Calu3 (cell line): ENCODE results near the gene CLUH. TPM values are rescaled to one million over a fixed set of nuclear protein-coding genes. Genes with fewer than 3 reads are reported as not detected.

Experiments
- BruUV-seq: library from RNA; stranded (reverse); fragments of 400-500 nt; replicated peaks from 2 replicates; lab custom pipeline; 2021; lab: Mats Ljungman, UMichigan
- CTCF ChIA-PET: fragments of 300-600 bp; sonication (Branson Sonifier 250); formaldehyde crosslinking; loops from one replicate; lab custom pipeline; 2022; ENCODE audit warnings: antibody characterized with exemption; lab: Charles Lee
- DNase-seq: peaks from one replicate; pipeline ENCODE4 v3.0.0; 2022
- H3K27ac Mint-ChIP-seq: one replicate; pipeline ENCODE4 v1.8.0; 2022; ENCODE audit warnings: mixed read lengths; ENCODE audit not compliant: unreplicated experiment
- H3K27me3 Mint-ChIP-seq: one replicate; pipeline ENCODE4 v1.8.0; 2022; ENCODE audit warnings: mixed read lengths; ENCODE audit not compliant: unreplicated experiment
- H3K36me3 Mint-ChIP-seq: one replicate; pipeline ENCODE4 v1.8.0; 2022; ENCODE audit warnings: mild to moderate bottlenecking, moderate library complexity, mixed read lengths; ENCODE audit not compliant: insufficient read depth, unreplicated experiment
- H3K4me1 Mint-ChIP-seq: one replicate; pipeline ENCODE4 v1.8.0; 2022; ENCODE audit warnings: mild to moderate bottlenecking, low read depth, mixed read lengths; ENCODE audit not compliant: unreplicated experiment
- H3K4me3 Mint-ChIP-seq: one replicate; pipeline ENCODE4 v1.8.0; 2022; ENCODE audit warnings: mild to moderate bottlenecking, low read depth, moderate library complexity, mixed read lengths; ENCODE audit not compliant: unreplicated experiment
- H3K9me3 Mint-ChIP-seq: one replicate; pipeline ENCODE4 v1.8.0; 2022; ENCODE audit warnings: low read depth, mixed read lengths; ENCODE audit not compliant: unreplicated experiment
- intact Hi-C: fragments of 100-400 bp; cut with micrococcal nuclease; formaldehyde crosslinking; loops from one replicate; pipeline ENCODE4 v1.10.0; 2022; ENCODE audit not compliant: unreplicated experiment
- total RNA-seq: library from RNA; stranded (reverse); gene quantifications from 2 replicates; pipeline ENCODE4 v1.2.3, GENCODE V29; 2022
- TF ChIP-seq, protein P1 (sequence below): fragments of 200-600 bp; IDR thresholded peaks from one replicate; pipeline ENCODE4 v1.8.0; 2022; ENCODE audit warnings: antibody characterized with exemption; ENCODE audit not compliant: unreplicated experiment

Gene CLUH
- total RNA-seq, 1 experiment from 2014 or later = 103 TPM

DNA sequence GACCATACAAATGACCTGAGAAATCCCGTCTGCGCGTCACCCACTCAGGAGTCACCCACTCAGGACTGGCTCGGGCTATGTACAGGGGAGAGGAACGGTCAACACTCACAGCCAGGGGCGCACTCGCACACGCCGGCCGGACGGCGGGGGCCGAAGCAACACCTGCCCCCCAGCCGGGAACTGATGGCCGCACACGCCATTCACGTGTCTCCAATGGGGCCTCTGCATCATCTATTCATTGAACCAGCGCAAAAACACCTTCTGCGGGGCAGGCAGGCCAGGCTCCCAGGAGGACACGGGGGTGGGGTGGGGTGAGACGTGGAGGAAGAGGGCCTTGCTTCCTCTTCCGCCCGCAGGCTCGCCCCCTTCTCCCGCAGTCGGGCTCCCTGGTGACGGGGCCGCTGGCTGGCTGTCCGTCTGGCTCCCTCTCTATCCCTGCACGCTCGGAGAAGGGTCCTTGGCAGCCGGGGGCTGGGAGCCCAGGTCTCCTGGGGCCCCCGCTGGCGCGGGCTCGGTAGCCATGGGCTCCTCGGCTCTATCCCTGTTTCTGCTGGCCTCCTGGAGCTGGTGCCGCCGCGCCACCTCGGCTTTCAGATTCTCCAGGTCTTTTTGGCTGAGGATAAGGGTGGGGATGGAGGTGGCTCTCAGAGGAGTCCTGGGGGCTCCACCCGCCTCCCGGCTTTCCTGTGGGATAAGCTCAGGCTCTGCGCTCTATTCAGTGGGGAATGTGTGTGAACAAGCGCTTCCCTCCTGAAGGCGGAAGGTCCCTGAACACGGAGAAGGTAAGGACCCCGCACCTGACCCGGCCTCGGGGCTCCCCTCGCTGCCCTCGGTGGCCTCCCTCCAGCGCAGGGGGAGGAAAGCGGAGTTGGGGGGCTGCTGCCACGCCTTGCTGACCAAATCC is 21.1 kb downstream of the CLUH start:
- intact Hi-C loops = no loop called here
- H3K4me3 Mint-ChIP-seq = no peak overlapping the region
- no peak for DNase-seq
- BruUV-seq = no TSS peak
- no peak overlapping the region for H3K27ac Mint-ChIP-seq
- TF ChIP-seq, protein P1, sequence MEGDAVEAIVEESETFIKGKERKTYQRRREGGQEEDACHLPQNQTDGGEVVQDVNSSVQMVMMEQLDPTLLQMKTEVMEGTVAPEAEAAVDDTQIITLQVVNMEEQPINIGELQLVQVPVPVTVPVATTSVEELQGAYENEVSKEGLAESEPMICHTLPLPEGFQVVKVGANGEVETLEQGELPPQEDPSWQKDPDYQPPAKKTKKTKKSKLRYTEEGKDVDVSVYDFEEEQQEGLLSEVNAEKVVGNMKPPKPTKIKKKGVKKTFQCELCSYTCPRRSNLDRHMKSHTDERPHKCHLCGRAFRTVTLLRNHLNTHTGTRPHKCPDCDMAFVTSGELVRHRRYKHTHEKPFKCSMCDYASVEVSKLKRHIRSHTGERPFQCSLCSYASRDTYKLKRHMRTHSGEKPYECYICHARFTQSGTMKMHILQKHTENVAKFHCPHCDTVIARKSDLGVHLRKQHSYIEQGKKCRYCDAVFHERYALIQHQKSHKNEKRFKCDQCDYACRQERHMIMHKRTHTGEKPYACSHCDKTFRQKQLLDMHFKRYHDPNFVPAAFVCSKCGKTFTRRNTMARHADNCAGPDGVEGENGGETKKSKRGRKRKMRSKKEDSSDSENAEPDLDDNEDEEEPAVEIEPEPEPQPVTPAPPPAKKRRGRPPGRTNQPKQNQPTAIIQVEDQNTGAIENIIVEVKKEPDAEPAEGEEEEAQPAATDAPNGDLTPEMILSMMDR = no peak
- H3K4me1 Mint-ChIP-seq = no peaks in the 10 kb centered on the region
- H3K36me3 Mint-ChIP-seq = peaks cover 57% of the 10 kb centered on the region
- no peaks in the 10 kb centered on the region for H3K9me3 Mint-ChIP-seq
- CTCF ChIA-PET = no interaction called here
- H3K27me3 Mint-ChIP-seq = no peaks in the 10 kb centered on the region

GRCh38 chr17:2689411-2690164 is 22.0 kb downstream of the CLUH start:
- Mint-ChIP-seq H3K27me3 (no peaks in the 10 kb centered on the region), H3K4me3 (no peak overlapping the region), H3K9me3 (no peaks in the 10 kb centered on the region), H3K36me3 (peaks cover 51% of the 10 kb centered on the region), H3K4me1 (no peaks in the 10 kb centered on the region), H3K27ac (peak overlapping the region; percentile 39)
- TF ChIP-seq, protein P1 = no peak
- BruUV-seq = TSS peak; percentile 31
- intact Hi-C loops = no loop called here
- CTCF ChIA-PET = no interaction called here
- DNase-seq = no peak

DNA sequence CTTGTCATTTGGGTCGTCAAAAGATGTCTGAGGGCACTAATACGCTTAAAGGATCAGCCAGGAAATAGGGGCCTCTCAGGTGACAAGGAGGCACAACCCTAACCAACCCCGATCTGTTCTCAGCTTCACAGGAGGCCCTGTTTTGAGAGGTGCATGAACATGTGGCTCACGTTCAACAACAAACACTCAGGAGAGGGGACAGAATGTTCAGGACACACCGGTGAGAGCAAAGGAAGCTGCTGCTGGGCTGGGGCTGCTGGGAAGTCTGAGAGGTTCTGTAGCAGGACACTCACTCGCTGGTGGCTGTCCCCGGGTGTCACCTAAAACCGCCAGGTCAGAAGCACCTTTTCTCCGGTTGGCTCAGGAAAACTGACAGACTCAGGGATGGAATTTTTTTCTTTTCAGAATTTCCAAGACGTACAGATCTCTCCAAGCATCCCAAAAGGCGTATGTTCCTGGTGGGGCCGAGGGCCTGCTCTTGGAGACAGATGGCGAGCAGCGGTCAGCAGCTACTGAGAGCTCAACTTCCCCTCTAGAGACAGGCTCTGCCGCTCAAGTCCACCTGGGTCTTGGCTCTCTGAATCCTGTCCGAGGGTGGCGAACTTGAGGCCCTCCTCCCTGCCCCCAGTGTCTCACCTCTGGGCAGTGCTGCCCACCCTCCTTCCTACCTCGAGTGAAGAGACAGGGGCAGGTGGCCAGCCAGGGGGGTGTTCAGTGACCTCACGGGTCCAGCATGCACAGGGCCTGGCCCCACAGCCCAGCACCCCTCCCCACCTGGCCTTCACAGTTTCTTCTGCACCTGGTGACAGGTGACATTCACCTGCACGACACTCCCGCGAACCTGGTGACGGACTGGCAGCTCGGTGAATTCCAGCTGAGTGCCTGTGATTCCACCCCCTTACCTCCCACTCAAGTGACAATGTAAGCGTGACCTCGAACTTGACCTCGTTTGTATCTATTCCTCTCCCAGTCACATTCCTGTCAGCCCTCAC is 22.9 kb downstream of the CLUH start:
- CTCF ChIA-PET = no interaction called here

More for the DNA sequence above, 22.9 kb downstream of the CLUH start:
- Mint-ChIP-seq H3K4me3 (no peak overlapping the region), H3K9me3 (no peaks in the 10 kb centered on the region), H3K27me3 (no peaks in the 10 kb centered on the region), H3K4me1 (no peaks in the 10 kb centered on the region), H3K27ac (peak overlapping the region; percentile 39), H3K36me3 (peaks cover 59% of the 10 kb centered on the region)
- no peak for DNase-seq
- intact Hi-C loops = no loop called here
- TF ChIP-seq, protein P1 = no peak
- no TSS peak for BruUV-seq
